ENCODE measurements around the gene SWT1.

Gene SWT1, protein sequence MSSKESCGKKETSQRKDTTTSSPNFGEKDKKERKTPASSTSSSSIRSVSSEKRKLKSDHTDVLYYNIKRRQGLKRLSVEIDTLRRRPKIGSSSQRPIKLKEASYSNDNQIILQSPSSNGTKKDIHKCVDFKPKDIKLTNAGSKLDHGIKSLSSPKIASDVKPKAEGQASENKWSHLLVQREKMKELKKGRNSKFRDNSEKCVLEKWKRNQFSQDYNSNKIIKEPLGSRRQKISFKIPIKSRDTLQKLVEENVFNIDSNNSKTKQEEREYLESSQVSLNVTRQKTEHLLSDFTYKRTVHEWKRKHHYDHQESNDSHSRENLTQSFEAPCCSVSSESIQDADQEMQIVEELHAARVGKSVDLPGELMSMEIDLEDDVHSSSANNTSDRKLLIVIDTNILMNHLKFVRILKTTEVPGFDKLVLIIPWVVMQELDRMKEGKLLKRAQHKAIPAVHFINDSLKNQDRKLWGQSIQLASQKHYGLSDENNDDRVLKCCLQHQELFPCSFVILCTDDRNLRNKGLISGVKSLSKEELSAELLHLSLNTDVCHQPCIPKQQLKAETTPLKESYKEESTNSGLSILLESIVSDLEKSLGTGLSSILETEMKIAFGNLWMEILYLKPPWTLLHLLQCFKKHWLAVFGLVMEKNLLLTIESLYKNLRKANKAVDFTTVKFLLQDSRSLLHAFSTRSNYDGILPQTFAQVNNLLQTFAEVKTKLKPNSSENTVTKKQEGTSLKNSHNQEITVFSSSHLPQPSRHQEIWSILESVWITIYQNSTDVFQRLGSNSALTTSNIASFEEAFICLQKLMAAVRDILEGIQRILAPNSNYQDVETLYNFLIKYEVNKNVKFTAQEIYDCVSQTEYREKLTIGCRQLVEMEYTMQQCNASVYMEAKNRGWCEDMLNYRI

DNA sequence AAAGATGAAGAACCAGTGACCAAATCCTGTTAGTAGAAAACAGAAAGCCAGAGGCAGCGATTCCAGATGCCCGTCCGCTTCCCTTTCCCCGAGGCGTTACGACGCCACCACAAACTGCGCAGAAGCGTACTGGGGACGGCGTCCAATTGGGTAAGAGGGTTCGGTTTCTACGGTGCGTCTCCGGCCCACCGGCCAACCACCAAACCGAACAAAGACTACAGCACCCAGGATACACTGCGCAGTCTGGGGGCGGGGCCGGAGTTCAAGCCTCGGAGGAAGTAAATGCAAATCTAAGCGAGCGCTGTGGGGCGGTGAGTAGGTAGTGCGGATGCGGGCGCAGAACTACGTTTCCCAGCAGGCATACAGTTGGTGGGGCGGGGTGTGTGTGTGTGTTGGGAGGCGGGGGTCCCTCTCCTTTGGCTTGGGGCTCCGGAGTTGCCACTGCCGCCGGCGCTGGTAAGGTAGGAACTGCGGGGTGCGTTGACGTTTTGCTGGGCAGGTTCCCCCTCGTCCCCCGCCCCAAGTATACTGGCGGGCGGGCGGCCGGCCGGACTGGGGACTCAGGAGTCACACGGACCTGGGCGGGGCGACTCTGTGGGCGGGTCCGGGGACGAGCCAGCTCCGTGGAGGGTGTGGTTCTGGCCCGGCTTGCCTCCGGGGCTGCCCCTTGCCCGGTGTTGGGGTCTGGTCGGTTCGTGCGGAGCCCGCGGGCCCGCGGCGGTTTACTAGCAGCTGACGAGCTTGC is at the start of gene SWT1, which contains the start of gene TRMT1L:
Gene SWT1 (plus strand): TSS at position 314 of the 745 bp plus-strand sequence. CDS start 3,675 bp downstream, outside the sequence.
Gene TRMT1L (minus strand): TSS at position 100 of the 745 bp plus-strand sequence. CDS start 241 bp downstream, outside the sequence.
- Histone ChIP-seq H3K4me1 (ENCODE audit: insufficient read depth, poor library complexity, severe bottlenecking) (peaks cover 13% of the 10 kb centered on the region), H3K9me3 (ENCODE audit: severe bottlenecking) (no peaks in the 10 kb centered on the region), H3K27me3 (ENCODE audit: insufficient read depth, poor library complexity, severe bottlenecking) (no peaks in the 10 kb centered on the region), H3K36me3 (ENCODE audit: low read depth) (no peaks in the 10 kb centered on the region), H3K4me3 (ENCODE audit: severe bottlenecking) (peak within 1 kb of the TSS; percentile 69), H3K27ac (ENCODE audit: poor library complexity, severe bottlenecking) (peak within 1 kb of the TSS; percentile 48)
- peak; percentile 99 for DNase-seq (ENCODE audit: low spot score)
- TF ChIP-seq, protein P1, sequence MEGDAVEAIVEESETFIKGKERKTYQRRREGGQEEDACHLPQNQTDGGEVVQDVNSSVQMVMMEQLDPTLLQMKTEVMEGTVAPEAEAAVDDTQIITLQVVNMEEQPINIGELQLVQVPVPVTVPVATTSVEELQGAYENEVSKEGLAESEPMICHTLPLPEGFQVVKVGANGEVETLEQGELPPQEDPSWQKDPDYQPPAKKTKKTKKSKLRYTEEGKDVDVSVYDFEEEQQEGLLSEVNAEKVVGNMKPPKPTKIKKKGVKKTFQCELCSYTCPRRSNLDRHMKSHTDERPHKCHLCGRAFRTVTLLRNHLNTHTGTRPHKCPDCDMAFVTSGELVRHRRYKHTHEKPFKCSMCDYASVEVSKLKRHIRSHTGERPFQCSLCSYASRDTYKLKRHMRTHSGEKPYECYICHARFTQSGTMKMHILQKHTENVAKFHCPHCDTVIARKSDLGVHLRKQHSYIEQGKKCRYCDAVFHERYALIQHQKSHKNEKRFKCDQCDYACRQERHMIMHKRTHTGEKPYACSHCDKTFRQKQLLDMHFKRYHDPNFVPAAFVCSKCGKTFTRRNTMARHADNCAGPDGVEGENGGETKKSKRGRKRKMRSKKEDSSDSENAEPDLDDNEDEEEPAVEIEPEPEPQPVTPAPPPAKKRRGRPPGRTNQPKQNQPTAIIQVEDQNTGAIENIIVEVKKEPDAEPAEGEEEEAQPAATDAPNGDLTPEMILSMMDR (IDR thresholded peaks at IDR 0.05; ENCODE audit: poor library complexity, severe bottlenecking): no peak
- peak; percentile 95 for ATAC-seq (ENCODE audit: low read depth)

GRCh38 chr1:185108321-185108720 is 48.6 kb upstream of the SWT1 start:
- H3K4me3 ChIP-seq (ENCODE audit: severe bottlenecking): no peak overlapping the region
- H3K9me3 ChIP-seq (ENCODE audit: severe bottlenecking): peaks cover 6% of the 10 kb centered on the region
- no peaks in the 10 kb centered on the region for H3K27me3 ChIP-seq (ENCODE audit: insufficient read depth, poor library complexity, severe bottlenecking)
- no peaks in the 10 kb centered on the region for H3K4me1 ChIP-seq (ENCODE audit: insufficient read depth, poor library complexity, severe bottlenecking)
- TF ChIP-seq, protein P1 (IDR thresholded peaks at IDR 0.05; ENCODE audit: poor library complexity, severe bottlenecking): no peak
- ATAC-seq (ENCODE audit: low read depth) (no peak), DNase-seq (ENCODE audit: low spot score) (no peak)
- no peak overlapping the region for H3K27ac ChIP-seq (ENCODE audit: poor library complexity, severe bottlenecking)
- H3K36me3 ChIP-seq (ENCODE audit: low read depth): no peaks in the 10 kb centered on the region

DNA sequence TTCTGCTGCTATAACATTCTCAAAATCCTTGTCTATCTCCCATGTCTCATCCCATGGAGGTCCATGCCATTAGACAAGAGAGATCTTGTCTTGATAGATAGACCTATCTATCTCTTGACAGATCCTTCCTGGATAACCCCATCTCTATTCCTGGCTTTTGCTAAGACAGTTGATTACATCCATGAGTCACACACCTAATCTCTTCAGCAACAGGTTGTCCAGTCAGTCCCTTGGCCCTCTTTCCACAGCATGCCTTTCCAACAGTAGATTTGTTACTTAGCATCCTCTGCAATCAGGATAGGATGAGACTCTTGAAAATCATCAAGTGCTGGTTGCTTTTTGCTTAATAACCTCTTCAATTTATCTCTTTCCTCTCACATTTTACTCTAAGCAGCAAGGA is 46.8 kb upstream of the SWT1 start:
- no peaks in the 10 kb centered on the region for H3K4me1 ChIP-seq (ENCODE audit: insufficient read depth, poor library complexity, severe bottlenecking)
- no peak for DNase-seq (ENCODE audit: low spot score)
- no peak overlapping the region for H3K4me3 ChIP-seq (ENCODE audit: severe bottlenecking)
- H3K9me3 ChIP-seq (ENCODE audit: severe bottlenecking): peaks cover 6% of the 10 kb centered on the region
- no peak overlapping the region for H3K27ac ChIP-seq (ENCODE audit: poor library complexity, severe bottlenecking)
- peak; percentile 53; the same call in 2 of the 3 replicates for ATAC-seq (ENCODE audit: low read depth)
- no peaks in the 10 kb centered on the region for H3K36me3 ChIP-seq (ENCODE audit: low read depth)
- TF ChIP-seq, protein P1 (IDR thresholded peaks at IDR 0.05; ENCODE audit: poor library complexity, severe bottlenecking): no peak
- no peaks in the 10 kb centered on the region for H3K27me3 ChIP-seq (ENCODE audit: insufficient read depth, poor library complexity, severe bottlenecking)

GRCh38 chr1:185111873-185112272 is 45.1 kb upstream of the SWT1 start:
- Histone ChIP-seq H3K27ac (ENCODE audit: poor library complexity, severe bottlenecking) (no peak overlapping the region), H3K27me3 (ENCODE audit: insufficient read depth, poor library complexity, severe bottlenecking) (no peaks in the 10 kb centered on the region), H3K4me1 (ENCODE audit: insufficient read depth, poor library complexity, severe bottlenecking) (no peaks in the 10 kb centered on the region), H3K4me3 (ENCODE audit: severe bottlenecking) (no peak overlapping the region), H3K36me3 (ENCODE audit: low read depth) (no peaks in the 10 kb centered on the region), H3K9me3 (ENCODE audit: severe bottlenecking) (peaks cover 6% of the 10 kb centered on the region)
- ATAC-seq (ENCODE audit: low read depth) (no peak), DNase-seq (ENCODE audit: low spot score) (no peak)
- TF ChIP-seq, protein P1 (IDR thresholded peaks at IDR 0.05; ENCODE audit: poor library complexity, severe bottlenecking): no peak
